Stomach (tissue), 9 donors: Measurements from ENCODE around the gene KLK7. TPM values are rescaled to one million over a fixed set of nuclear protein-coding genes. Genes with fewer than 3 reads are reported as not detected.
"Not testable (repeated sequence)": the region's sequence is repeated elsewhere in the genome, so short reads cannot be mapped to it uniquely, and the experiment has no call there.

Experiments used
- DNase-seq, 2 donors: peaks; one replicate each; pipeline versions ENCODE4 v3.0.0 to v3.0.0-alpha.2; 2013 to 2019
- H3K27ac ChIP-seq, 5 donors: fragments of 200-600 bp in 4 of 5; sonication (generic) in 4 of 5; one replicate each; pipeline ENCODE4 v1.5.1; 2013 to 2019; ENCODE audit warnings: mild to moderate bottlenecking in 1 of 5, moderate library complexity in 1 of 5
- H3K27me3 ChIP-seq, 3 donors: fragments of 200-600 bp; sonication (generic); one replicate each; pipeline ENCODE4 v1.5.1; 2017 to 2019; ENCODE audit warnings: mixed run types in 1 of 3
- H3K36me3 ChIP-seq, 4 donors: fragments of 200-600 bp; sonication (generic); 1 replicate in 3 of 4; 2 replicates in 1 of 4; pipeline ENCODE4 v1.5.1; 2016 to 2019
- H3K4me1 ChIP-seq, 4 donors: fragments of 200-600 bp; sonication (generic); one replicate each; pipeline ENCODE4 v1.5.1; 2016 to 2019
- H3K4me3 ChIP-seq, 4 donors: fragments of 200-600 bp; sonication (generic) in 3 of 4; one replicate each; pipeline ENCODE4 v1.5.1; 2016 to 2019; ENCODE audit warnings: mild to moderate bottlenecking in 1 of 4
- H3K9me3 ChIP-seq, 4 donors: fragments of 200-600 bp; sonication (generic); one replicate each; pipeline ENCODE4 v1.5.1; 2016 to 2019
- EP300 ChIP-seq: sonication (generic); formaldehyde crosslinking; IDR thresholded peaks from one replicate; pipeline ENCODE4 v1.6.1; 2017; ENCODE audit warnings: antibody characterized with exemption
- POLR2A ChIP-seq, 4 donors: fragments of 450-650 bp; IDR thresholded peaks; one replicate each; pipeline ENCODE4 v1.6.1; 2016; ENCODE audit warnings: antibody characterized with exemption in 4 of 4, control low read depth in 2 of 4, mild to moderate bottlenecking in 1 of 4, moderate library complexity in 1 of 4
- POLR2AphosphoS5 ChIP-seq, 3 donors: sonication (generic); formaldehyde crosslinking; IDR thresholded peaks; one replicate each; pipeline ENCODE4 v1.6.1; 2016; ENCODE audit warnings: antibody characterized with exemption in 3 of 3
- WGBS, 5 donors: extraction: QIAGEN DNeasy Blood & Tissue Kit in 3 of 5; methylation state at CpG; one replicate each; pipeline versions ENCODE4 v1.1.5 to v1.1.7; 2013 to 2018; 5-methylcytosine and 5-hydroxymethylcytosine counted together
- intact Hi-C: fragments of 100-400 bp; cut with DNase I; formaldehyde crosslinking; loops from one replicate; pipeline ENCODE4 v1.15.1; 2023; ENCODE audit warnings: low total_unique reads
- polyA plus RNA-seq, 3 donors: library from polyadenylated mRNA; stranded (reverse); fragments of 200-250 nt; gene quantifications; one replicate each; pipeline ENCODE4 v1.2.3, GENCODE V29; 2013
- total RNA-seq, 5 donors: library from RNA; depleted of rRNA; stranded (reverse); fragments of >200 nt; gene quantifications; one replicate each; pipeline versions ENCODE4 v1.1.0 to v1.2.3, GENCODE V29; 2014 to 2016
- TF ChIP-seq, protein P1 (sequence below), 7 experiments: fragments of 450-650 bp in 4 of 7; fragments of 200-600 bp in 3 of 7; sonication (generic) in 3 of 7; IDR thresholded peaks; one replicate each; pipeline ENCODE4 v1.5.1; 2016 to 2019; ENCODE audit warnings: antibody characterized with exemption in 7 of 7, control low read depth in 2 of 7, mild to moderate bottlenecking in 1 of 7
- donor health status: healthy with polysubstance abuse.
- donor health status: Bipolar disorder and iron deficiency.
- donor health status: healthy.

The KLK7 gene
- total and polyA plus RNA-seq, 8 donors, result 7.8 TPM; not detected in 7

DNA sequence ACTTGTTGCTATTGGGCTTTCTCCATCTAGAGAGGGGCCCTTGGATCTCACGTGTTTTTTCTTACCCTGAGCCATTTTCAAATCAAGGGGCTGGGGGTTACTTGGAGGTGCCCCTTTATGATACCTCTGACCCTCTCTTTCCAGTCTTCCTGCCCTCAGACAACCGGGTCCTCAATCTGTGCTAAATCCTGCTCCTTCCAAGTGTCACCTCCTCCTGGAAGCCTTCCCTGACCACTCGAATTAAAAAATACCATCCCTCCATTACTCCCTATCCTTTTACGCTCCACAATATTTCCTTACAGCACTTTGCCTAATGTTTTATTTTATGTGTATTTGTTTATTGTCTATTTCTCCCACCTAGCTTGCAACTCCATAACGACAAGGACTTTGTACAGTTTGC lies 14.3 kb upstream of the KLK7 start:
- no peak overlapping the region for H3K4me3 ChIP-seq
- 58 to 73% (median 60%) methylated on average over 5 of the region's 5 CpGs for WGBS, 5 donors
- no peak overlapping the region for H3K27ac ChIP-seq
- H3K4me1 ChIP-seq, result peaks cover 0 to 9% (median 0%) of the 10 kb centered on the region in 4 donors
- peaks cover 0 to 3% (median 0%) of the 10 kb centered on the region in 4 donors for H3K9me3 ChIP-seq
- peaks cover 0 to 60% (median 34%) of the 10 kb centered on the region in 3 donors for H3K27me3 ChIP-seq
- intact Hi-C loops, result no loop called here
- TF ChIP-seq EP300 (no peak), POLR2AphosphoS5 (IDR thresholded peaks at IDR 0.05) (no peak), POLR2A (IDR thresholded peaks at IDR 0.05) (no peak)
- TF ChIP-seq, protein P1, sequence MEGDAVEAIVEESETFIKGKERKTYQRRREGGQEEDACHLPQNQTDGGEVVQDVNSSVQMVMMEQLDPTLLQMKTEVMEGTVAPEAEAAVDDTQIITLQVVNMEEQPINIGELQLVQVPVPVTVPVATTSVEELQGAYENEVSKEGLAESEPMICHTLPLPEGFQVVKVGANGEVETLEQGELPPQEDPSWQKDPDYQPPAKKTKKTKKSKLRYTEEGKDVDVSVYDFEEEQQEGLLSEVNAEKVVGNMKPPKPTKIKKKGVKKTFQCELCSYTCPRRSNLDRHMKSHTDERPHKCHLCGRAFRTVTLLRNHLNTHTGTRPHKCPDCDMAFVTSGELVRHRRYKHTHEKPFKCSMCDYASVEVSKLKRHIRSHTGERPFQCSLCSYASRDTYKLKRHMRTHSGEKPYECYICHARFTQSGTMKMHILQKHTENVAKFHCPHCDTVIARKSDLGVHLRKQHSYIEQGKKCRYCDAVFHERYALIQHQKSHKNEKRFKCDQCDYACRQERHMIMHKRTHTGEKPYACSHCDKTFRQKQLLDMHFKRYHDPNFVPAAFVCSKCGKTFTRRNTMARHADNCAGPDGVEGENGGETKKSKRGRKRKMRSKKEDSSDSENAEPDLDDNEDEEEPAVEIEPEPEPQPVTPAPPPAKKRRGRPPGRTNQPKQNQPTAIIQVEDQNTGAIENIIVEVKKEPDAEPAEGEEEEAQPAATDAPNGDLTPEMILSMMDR (IDR thresholded peaks at IDR 0.05), result no peak
- DNase-seq, result no peak
- no peaks in the 10 kb centered on the region for H3K36me3 ChIP-seq

- Histone ChIP-seq H3K9me3 (no peaks in the 10 kb centered on the region), H3K27me3 (peaks cover 0 to 31% (median 4%) of the 10 kb centered on the region in 3 donors), H3K27ac (no peak overlapping the region), H3K4me1 (no peaks in the 10 kb centered on the region), H3K36me3 (no peaks in the 10 kb centered on the region), H3K4me3 (no peak overlapping the region)
- intact Hi-C loops, result no loop called here
- WGBS, 5 donors, result 70 to 79% (median 73%) methylated on average over 2 of the region's 2 CpGs
- DNase-seq, result no peak
- TF ChIP-seq, protein P1 (IDR thresholded peaks at IDR 0.05), result no peak
- TF ChIP-seq EP300, result no peak
- no peak for TF ChIP-seq POLR2AphosphoS5 (IDR thresholded peaks at IDR 0.05)
- no peak for TF ChIP-seq POLR2A (IDR thresholded peaks at IDR 0.05)
These were observed 10.4 kb upstream of the KLK7 start for GRCh38 chr19:50994129-50994528.

GRCh38 chr19:50992666-50993035 lies 8.9 kb upstream of the KLK7 start:
- intact Hi-C loops, result no loop called here
- WGBS, 5 donors, result 47 to 70% (median 55%) methylated on average over 2 of the region's 2 CpGs
- Histone ChIP-seq H3K36me3 (no peaks in the 10 kb centered on the region), H3K4me3 (no peak overlapping the region), H3K27me3 (peaks cover 0 to 33% (median 4%) of the 10 kb centered on the region in 3 donors), H3K4me1 (no peaks in the 10 kb centered on the region), H3K9me3 (no peaks in the 10 kb centered on the region), H3K27ac (no peak overlapping the region)
- no peak for TF ChIP-seq POLR2AphosphoS5 (IDR thresholded peaks at IDR 0.05)
- TF ChIP-seq POLR2A (IDR thresholded peaks at IDR 0.05), result no peak
- TF ChIP-seq, protein P1 (IDR thresholded peaks at IDR 0.05), result no peak
- TF ChIP-seq EP300, result no peak
- DNase-seq, result no peak

- H3K4me3 ChIP-seq, H3K27ac ChIP-seq, H3K4me1 ChIP-seq, DNase-seq, H3K9me3 ChIP-seq, H3K36me3 ChIP-seq, intact Hi-C loops: not testable (repeated sequence)
- H3K27me3 ChIP-seq, result peaks cover 0 to 85% (median 19%) of the 10 kb centered on the region in 3 donors
- WGBS, 5 donors, result 77 to 85% (median 83%) methylated on average over 9 to 14 of the region's 14 CpGs
These were observed 699 bp upstream of the KLK7 start for GRCh38 chr19:50984416-50984815.

GRCh38 chr19:50982186-50982585 lies 1.5 kb downstream of the KLK7 start:
- no peak overlapping the region for H3K4me3 ChIP-seq
- H3K9me3 ChIP-seq, result no peaks in the 10 kb centered on the region
- 61 to 76% (median 72%) methylated on average over 2 to 4 of the region's 4 CpGs for WGBS, 5 donors
- DNase-seq, result no peak
- TF ChIP-seq EP300 (no peak), POLR2AphosphoS5 (IDR thresholded peaks at IDR 0.05) (no peak), POLR2A (IDR thresholded peaks at IDR 0.05) (no peak)
- TF ChIP-seq, protein P1 (IDR thresholded peaks at IDR 0.05), result no peak
- no peaks in the 10 kb centered on the region for H3K4me1 ChIP-seq
- no peak overlapping the region for H3K27ac ChIP-seq
- H3K36me3 ChIP-seq, result no peaks in the 10 kb centered on the region
- intact Hi-C loops, result no loop called here
- peaks cover 0 to 88% (median 26%) of the 10 kb centered on the region in 3 donors for H3K27me3 ChIP-seq
